Neural progenitor cell (in vitro differentiated cells): ENCODE measurements around the gene RIPOR3. TPM values are rescaled to one million over a fixed set of nuclear protein-coding genes. Genes with fewer than 3 reads are reported as not detected.

Experiments
- DNase-seq: peaks from one replicate; pipeline ENCODE4 v3.0.0-alpha.2; 2016; ENCODE audit warnings: low spot score
- H2AFZ ChIP-seq: fragments of 200-600 bp; sonication (generic); replicated peaks from 2 replicates; pipeline ENCODE4 v1.6.1; 2016; ENCODE audit warnings: antibody characterized with exemption
- H3F3A ChIP-seq: fragments of 200-600 bp; sonication (generic); 2 replicates; pipeline ENCODE4 v1.6.1; 2016; ENCODE audit warnings: antibody characterized with exemption, low read depth
- H3K27ac ChIP-seq: fragments of 200-600 bp; sonication (generic); 2 replicates; pipeline ENCODE4 v1.5.1; 2016; ENCODE audit warnings: mild to moderate bottlenecking
- H3K27me3 ChIP-seq: fragments of 200-600 bp; sonication (generic); 2 replicates; pipeline ENCODE4 v1.6.1; 2016; ENCODE audit warnings: mild to moderate bottlenecking, moderate library complexity
- H3K36me3 ChIP-seq: fragments of 200-600 bp; sonication (generic); 2 replicates; pipeline ENCODE4 v1.5.1; 2016
- H3K4me1 ChIP-seq: fragments of 200-600 bp; sonication (generic); 2 replicates; pipeline ENCODE4 v1.6.1; 2016; ENCODE audit warnings: mixed run types
- H3K4me2 ChIP-seq: fragments of 200-600 bp; sonication (generic); 2 replicates; pipeline ENCODE4 v1.6.1; 2016
- H3K4me3 ChIP-seq: fragments of 200-600 bp; sonication (generic); 2 replicates; pipeline ENCODE4 v1.5.1; 2016
- H3K79me2 ChIP-seq: fragments of 200-600 bp; sonication (generic); 2 replicates; pipeline ENCODE4 v1.6.1; 2016; ENCODE audit warnings: low read depth
- H3K9ac ChIP-seq: fragments of 200-600 bp; sonication (generic); 2 replicates; pipeline ENCODE4 v1.6.1; 2016
- H3K9me3 ChIP-seq: fragments of 200-600 bp; sonication (generic); 2 replicates; pipeline ENCODE4 v1.5.1; 2016; ENCODE audit warnings: low read depth
- H4K20me1 ChIP-seq: fragments of 200-600 bp; sonication (generic); 2 replicates; pipeline ENCODE4 v1.6.1; 2016; ENCODE audit warnings: low read depth
- H3K27ac Mint-ChIP-seq: 3 replicates; pipeline ENCODE4 v1.8.0; 2021; ENCODE audit warnings: mixed read lengths
- H3K27me3 Mint-ChIP-seq: 2 replicates; pipeline ENCODE4 v1.8.0; 2022; ENCODE audit warnings: low read depth, mild to moderate bottlenecking, inconsistent platforms, moderate library complexity, mixed read lengths; ENCODE audit not compliant: insufficient read depth
- H3K36me3 Mint-ChIP-seq: 3 replicates; pipeline ENCODE4 v1.8.0; 2021; ENCODE audit warnings: mixed read lengths
- H3K4me1 Mint-ChIP-seq: 3 replicates; pipeline ENCODE4 v1.8.0; 2021; ENCODE audit warnings: mixed read lengths
- H3K4me3 Mint-ChIP-seq: 3 replicates; pipeline ENCODE4 v1.8.0; 2021; ENCODE audit warnings: mild to moderate bottlenecking, moderate library complexity, mixed read lengths
- H3K9me3 Mint-ChIP-seq: 3 replicates; pipeline ENCODE4 v1.8.0; 2020; ENCODE audit warnings: mixed read lengths
- EZH2 ChIP-seq: fragments of 200-600 bp; sonication (generic); IDR thresholded peaks from 2 replicates; pipeline ENCODE4 v1.6.1; 2017; ENCODE audit warnings: antibody characterized with exemption, mild to moderate bottlenecking, moderate library complexity
- EZH2phosphoT487 ChIP-seq: fragments of 200-600 bp; sonication (generic); IDR thresholded peaks from 2 replicates; pipeline ENCODE4 v1.6.1; 2017; ENCODE audit warnings: antibody characterized with exemption
- total RNA-seq: library from RNA; depleted of rRNA; stranded (reverse); fragments of >200 nt; gene quantifications from 2 replicates; pipeline ENCODE4 v1.2.3, GENCODE V29; 2015; ENCODE audit warnings: low replicate concordance
- TF ChIP-seq, protein P1 (sequence below): fragments of 200-600 bp; sonication (generic); IDR thresholded peaks from 2 replicates; pipeline ENCODE4 v1.5.1; 2017; ENCODE audit warnings: antibody characterized with exemption, mild to moderate bottlenecking

The RIPOR3 gene
- total RNA-seq, 1 donor from 2014 or later = 1.2 TPM

DNA sequence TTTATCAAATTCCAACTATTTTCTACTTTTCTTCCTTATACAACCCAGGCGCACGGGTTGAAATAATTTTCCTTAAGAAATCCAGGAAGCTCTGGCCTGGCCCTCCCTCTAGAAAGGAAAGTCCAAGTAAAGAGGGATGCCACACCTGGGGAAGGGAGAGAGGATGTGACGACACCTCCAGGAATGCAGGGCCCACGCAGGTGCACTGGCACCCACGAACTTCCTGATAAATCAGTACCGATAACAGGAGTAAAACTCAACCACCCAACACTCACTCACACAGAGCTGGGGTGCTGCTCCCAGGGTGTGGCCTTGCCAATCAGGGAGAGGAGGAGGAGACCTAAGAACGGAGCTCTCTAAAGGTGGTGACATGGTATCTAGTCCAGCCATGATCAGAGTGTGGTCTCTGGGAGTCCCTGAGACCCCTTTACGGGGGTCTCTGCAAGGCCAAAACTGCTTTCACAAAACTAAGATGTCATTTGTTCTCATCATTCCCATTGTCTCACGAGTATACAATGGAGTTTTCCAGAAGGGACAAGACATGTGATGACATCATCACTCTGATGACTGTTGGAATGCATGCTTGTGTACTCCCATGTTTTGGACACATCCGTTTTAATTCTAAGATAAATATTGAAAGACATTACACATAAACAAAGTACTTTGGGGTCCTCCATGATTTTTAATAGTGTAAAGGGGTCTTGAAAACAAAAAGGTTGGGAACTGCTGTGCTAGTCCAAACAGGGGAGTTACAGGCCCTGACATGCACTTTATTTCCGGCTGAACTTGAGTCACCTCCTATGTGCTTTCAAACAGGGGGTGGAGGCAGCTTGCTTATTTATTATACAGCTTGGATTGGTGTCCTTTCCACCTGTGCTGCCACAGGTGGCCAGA, 37.9 kb upstream of the RIPOR3 start:
- no peaks in the 10 kb centered on the region for H3K9me3 ChIP-seq
- no peaks in the 10 kb centered on the region for H3K36me3 Mint-ChIP-seq
- no peak for DNase-seq

GRCh38 chr20:50728486-50728980, 37.2 kb upstream of the RIPOR3 start:
- H4K20me1 ChIP-seq = peaks cover 19% of the 10 kb centered on the region
- no peak overlapping the region for H3K9ac ChIP-seq
- peaks cover 21% of the 10 kb centered on the region for H3K79me2 ChIP-seq
- H2AFZ ChIP-seq = no peak overlapping the region
- H3K27me3 Mint-ChIP-seq = no peaks in the 10 kb centered on the region
- no peak overlapping the region for H3K4me3 Mint-ChIP-seq
- H3K36me3 ChIP-seq = no peaks in the 10 kb centered on the region
- H3K27ac Mint-ChIP-seq = peak overlapping the region; percentile 57
- no peak overlapping the region for H3K4me3 ChIP-seq
- H3K27ac ChIP-seq = no peak overlapping the region
- DNase-seq = no peak
- H3K9me3 ChIP-seq = no peaks in the 10 kb centered on the region
- peaks cover 36% of the 10 kb centered on the region for H3K4me1 Mint-ChIP-seq
- H3K9me3 Mint-ChIP-seq = no peaks in the 10 kb centered on the region
- H3F3A ChIP-seq = peaks cover 55% of the 10 kb centered on the region
- no peak overlapping the region for H3K4me2 ChIP-seq
- H3K4me1 ChIP-seq = peaks cover 33% of the 10 kb centered on the region
- no peaks in the 10 kb centered on the region for H3K36me3 Mint-ChIP-seq
- H3K27me3 ChIP-seq = no peaks in the 10 kb centered on the region
- TF ChIP-seq, protein P1, sequence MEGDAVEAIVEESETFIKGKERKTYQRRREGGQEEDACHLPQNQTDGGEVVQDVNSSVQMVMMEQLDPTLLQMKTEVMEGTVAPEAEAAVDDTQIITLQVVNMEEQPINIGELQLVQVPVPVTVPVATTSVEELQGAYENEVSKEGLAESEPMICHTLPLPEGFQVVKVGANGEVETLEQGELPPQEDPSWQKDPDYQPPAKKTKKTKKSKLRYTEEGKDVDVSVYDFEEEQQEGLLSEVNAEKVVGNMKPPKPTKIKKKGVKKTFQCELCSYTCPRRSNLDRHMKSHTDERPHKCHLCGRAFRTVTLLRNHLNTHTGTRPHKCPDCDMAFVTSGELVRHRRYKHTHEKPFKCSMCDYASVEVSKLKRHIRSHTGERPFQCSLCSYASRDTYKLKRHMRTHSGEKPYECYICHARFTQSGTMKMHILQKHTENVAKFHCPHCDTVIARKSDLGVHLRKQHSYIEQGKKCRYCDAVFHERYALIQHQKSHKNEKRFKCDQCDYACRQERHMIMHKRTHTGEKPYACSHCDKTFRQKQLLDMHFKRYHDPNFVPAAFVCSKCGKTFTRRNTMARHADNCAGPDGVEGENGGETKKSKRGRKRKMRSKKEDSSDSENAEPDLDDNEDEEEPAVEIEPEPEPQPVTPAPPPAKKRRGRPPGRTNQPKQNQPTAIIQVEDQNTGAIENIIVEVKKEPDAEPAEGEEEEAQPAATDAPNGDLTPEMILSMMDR = no peak
- TF ChIP-seq EZH2phosphoT487 (no peak), EZH2 (no peak)

More for the DNA sequence above, 37.9 kb upstream of the RIPOR3 start:
- Histone ChIP-seq H4K20me1 (peaks cover 26% of the 10 kb centered on the region), H2AFZ (no peak overlapping the region), H3F3A (peaks cover 52% of the 10 kb centered on the region), H3K27me3 (no peaks in the 10 kb centered on the region), H3K4me2 (no peak overlapping the region), H3K9ac (no peak overlapping the region), H3K4me3 (no peak overlapping the region), H3K36me3 (no peaks in the 10 kb centered on the region), H3K79me2 (peaks cover 28% of the 10 kb centered on the region), H3K4me1 (peaks cover 39% of the 10 kb centered on the region), H3K27ac (no peak overlapping the region)
- Mint-ChIP-seq H3K27ac (no peak overlapping the region), H3K27me3 (no peaks in the 10 kb centered on the region), H3K4me3 (peak overlapping the region; percentile 93), H3K4me1 (peaks cover 39% of the 10 kb centered on the region), H3K9me3 (no peaks in the 10 kb centered on the region)
- TF ChIP-seq EZH2phosphoT487 = no peak
- TF ChIP-seq, protein P1 = no peak
- no peak for TF ChIP-seq EZH2

- H3K36me3 Mint-ChIP-seq = no peaks in the 10 kb centered on the region
- Histone ChIP-seq H3K9me3 (no peaks in the 10 kb centered on the region), H3K36me3 (no peaks in the 10 kb centered on the region), H3K4me1 (peaks cover 29% of the 10 kb centered on the region), H3K4me3 (no peak overlapping the region), H3K27ac (no peak overlapping the region), H3K27me3 (no peaks in the 10 kb centered on the region), H3F3A (peaks cover 54% of the 10 kb centered on the region), H3K9ac (no peak overlapping the region), H4K20me1 (peaks cover 13% of the 10 kb centered on the region), H2AFZ (no peak overlapping the region), H3K79me2 (peaks cover 15% of the 10 kb centered on the region), H3K4me2 (no peak overlapping the region)
- TF ChIP-seq EZH2 (no peak), EZH2phosphoT487 (no peak)
- TF ChIP-seq, protein P1 = no peak
- no peaks in the 10 kb centered on the region for H3K9me3 Mint-ChIP-seq
- peaks cover 2% of the 10 kb centered on the region for H3K27me3 Mint-ChIP-seq
- peaks cover 35% of the 10 kb centered on the region for H3K4me1 Mint-ChIP-seq
- DNase-seq = no peak
- no peak overlapping the region for H3K4me3 Mint-ChIP-seq
- H3K27ac Mint-ChIP-seq = no peak overlapping the region
Measured at GRCh38 chr20:50727792-50728485, 36.6 kb upstream of the RIPOR3 start.
